Measurements from ENCODE around the gene TSHZ2.

GRCh38 chr20:53522026-53522425, 549.9 kb downstream of the TSHZ2 start:
- TF ChIP-seq GATA2 (IDR thresholded peaks at IDR 0.05; ENCODE audit: low read depth, low read length), result no peak
- TF ChIP-seq GATA3 (IDR thresholded peaks at IDR 0.05; ENCODE audit: low read depth, low read length), result no peak
